NCI-H2107 treated with DMSO at 0.1 percent for 48 hours (cell line): ENCODE measurements around the gene CCDC148.
"Not testable (repeated sequence)": the region's sequence is repeated elsewhere in the genome, so short reads cannot be mapped to it uniquely, and the experiment has no call there.

Experiments
- DNase-seq: peaks from one replicate; lab custom pipeline; 2025; ENCODE audit not compliant: unreplicated experiment; lab: John Stamatoyannopoulos, UW

The CCDC148 gene

GRCh38 chr2:158300394-158300793 is 156.2 kb downstream of the CCDC148 start:
- no peak for DNase-seq

DNA sequence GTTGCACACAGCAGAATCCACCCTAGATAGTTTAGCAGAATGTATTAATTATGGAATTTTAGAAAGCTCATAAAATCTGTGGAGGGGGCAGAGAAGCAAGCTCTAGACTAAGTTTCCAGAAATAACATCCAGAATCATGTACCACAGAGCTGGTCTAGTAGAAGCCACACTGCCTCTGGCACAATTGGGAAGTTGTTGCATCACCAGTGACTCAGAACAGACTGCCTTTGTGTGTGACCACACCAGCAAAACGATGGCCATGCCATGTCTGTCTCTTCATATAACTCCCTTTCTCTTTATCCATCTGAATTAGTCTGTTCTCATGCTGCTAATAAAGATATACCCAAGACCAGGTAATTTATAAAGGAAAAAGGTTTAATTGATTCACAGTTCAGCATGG is 158.9 kb downstream of the CCDC148 start:
- DNase-seq: no peak

GRCh38 chr2:158297120-158297519 is 159.4 kb downstream of the CCDC148 start:
- DNase-seq: no peak

DNA sequence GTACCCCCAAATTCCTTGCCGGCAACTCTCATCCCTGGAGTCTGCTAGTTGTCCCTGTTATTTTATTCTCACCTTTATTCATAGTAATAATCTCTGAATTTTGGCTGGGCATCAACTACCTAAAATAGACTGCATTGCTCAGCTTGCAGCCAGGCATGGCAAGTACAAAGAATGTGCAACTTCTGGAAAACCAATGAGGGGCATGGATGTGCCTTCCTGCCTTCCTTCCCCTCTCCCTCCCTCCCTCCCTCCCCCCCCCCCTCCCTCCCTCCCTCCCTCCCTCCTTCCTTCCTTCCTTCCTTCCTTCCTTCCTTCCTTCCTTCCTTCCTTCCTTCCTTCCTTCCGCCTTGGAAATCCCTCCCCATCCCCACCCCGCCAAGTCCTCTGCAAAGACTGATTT is 162.8 kb downstream of the CCDC148 start:
- no peak for DNase-seq

DNA sequence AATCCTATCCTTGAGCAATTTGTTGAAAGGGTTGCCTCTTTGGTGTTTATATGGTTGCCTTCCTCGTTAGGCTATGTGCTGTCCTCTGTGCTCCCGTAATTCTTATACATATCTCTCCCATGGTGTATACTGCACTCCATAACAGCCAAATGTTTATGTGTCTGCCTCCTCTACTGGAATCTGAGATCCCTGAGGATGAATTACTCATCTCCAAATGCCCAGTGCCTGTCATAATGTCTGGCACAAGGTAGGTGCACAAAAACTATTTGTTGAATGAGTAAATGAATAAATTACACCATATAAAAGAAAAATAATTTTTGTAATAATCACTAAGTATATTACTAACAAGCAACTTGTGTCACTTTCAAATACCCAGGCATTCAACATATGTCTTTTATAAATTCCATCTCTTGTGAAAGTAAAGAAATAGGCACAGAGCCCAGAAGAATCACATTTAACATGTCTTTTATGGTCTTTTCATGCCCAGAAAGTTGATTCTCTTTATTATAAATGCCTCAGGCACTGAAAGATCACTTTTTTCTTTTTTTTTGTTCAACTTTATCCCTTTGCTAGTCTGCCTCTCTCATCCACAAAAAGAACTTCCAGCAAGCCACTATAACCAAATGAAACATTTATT is 164.9 kb downstream of the CCDC148 start:
- no peak for DNase-seq

DNA sequence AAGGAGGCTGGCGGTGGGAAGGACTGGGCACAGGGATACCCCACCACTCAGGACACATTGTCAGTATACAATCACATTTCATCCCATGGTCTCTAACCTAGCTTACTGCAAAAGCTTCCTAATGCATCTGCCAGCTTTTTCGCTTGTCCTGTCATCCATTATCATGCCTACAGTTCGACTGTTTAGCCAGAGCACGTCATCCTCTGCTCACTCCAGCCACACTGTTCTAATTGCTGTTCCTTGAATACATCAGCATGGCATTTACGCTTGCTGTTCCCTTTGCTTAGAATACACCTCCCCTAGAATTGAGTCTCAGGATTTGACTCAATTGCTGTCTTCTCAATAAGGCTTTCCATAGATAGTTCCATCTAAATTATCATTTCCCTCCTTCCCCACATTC is 166.3 kb downstream of the CCDC148 start:
- no peak for DNase-seq

DNA sequence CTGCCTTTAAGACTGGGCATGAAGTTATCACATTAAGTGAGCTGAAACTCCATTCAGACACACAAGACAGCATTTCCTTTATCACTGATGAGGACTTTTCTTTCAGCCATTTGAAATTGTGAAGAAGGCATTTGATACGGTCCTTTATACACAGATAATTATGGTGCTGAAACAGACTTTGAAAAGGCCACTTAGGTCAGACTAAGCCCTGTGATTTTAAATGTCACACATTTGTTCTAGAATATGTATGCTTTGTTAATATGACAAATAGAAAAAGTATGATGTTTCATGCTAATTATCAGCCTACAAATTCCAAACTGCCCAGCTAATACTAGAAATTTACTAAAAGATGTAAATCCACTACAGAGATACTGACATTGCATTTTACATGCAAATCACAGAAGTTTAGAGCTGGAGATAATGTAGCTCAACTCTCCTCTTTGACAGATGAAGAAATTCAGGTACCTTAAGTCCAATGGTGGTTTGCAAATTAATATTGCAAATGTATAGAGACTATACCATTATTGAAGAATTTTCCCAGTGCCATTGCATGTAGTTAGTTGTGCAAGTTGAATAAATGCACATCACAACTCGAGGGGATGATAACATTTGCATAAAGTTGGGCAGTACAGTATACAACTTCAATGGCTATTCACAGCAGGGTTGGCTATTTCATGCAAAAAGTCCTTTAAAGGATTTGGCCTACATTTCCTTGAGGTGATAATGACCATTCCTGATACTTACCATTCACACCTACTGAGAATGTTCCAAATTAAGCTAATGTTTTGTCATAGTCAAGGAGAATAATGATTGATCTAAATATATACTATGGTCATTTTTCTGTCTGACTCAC is 179.7 kb downstream of the CCDC148 start:
- DNase-seq: no peak

GRCh38 chr2:158273791-158274190 is 182.8 kb downstream of the CCDC148 start:
- no peak for DNase-seq

DNA sequence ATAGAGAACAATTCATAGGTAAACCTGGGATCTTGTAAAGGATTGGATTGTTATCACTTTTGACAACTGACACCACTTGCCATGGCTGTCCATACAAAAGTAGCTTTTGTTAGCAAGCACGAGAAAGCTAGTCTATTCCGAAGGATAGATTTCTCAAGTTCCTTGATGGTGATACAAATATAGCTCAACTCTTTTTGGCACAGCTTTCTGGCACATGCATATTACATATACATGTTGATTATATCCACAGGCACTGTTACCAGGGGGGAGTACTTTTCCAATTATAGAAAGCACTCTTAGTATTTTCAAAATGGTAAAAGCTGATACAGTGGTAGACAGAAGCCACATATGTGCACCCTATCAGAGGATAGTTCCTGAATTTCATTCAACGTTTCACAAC is 186.0 kb downstream of the CCDC148 start:
- DNase-seq: no peak

GRCh38 chr2:158269143-158269542 is 187.4 kb downstream of the CCDC148 start:
- DNase-seq: peak; percentile 12

GRCh38 chr2:158266111-158266510 is 190.4 kb downstream of the CCDC148 start:
- DNase-seq: no peak

- peak; percentile 23 for DNase-seq
Measured at GRCh38 chr2:158255257-158255656, 201.3 kb downstream of the CCDC148 start.

GRCh38 chr2:158253170-158253569 is 203.4 kb downstream of the CCDC148 start:
- DNase-seq: no peak

DNA sequence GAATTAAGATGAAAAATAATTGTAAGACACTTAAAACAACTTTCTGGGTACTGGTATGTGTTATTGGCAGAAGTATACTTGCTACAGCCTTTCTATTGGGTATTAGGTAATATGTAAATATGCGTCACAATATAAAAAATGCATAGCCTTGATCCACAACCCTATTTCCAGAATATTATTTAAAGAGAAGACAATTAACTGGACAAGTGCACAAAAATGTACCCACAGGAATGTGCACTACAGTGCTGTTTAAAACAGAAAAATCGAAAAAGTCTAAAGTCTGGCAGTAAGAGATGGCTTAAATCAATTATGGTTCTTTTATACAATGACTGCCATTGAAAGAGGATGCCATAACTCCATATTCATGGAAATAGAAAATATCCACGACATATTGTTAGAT is 205.2 kb downstream of the CCDC148 start:
- DNase-seq: no peak

DNA sequence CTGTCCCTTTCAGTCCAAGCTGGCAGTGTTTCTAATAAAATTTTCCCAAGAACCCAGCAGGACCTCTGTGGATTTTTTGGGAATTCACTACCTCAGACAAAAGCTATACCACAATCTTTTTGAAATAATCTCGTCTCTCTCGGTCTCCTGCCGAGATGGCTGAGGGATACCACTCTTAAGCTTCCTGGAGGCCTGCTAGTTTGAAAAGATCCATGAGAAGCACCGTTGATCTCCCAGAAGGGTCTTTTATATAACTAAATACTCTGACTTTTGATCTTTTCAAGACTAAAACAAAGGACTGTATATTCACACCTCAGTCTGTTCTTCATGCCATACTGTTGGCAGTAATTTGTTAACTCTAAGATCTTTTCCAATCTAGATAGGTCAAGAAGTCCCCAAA is 213.2 kb downstream of the CCDC148 start:
- no peak for DNase-seq

DNA sequence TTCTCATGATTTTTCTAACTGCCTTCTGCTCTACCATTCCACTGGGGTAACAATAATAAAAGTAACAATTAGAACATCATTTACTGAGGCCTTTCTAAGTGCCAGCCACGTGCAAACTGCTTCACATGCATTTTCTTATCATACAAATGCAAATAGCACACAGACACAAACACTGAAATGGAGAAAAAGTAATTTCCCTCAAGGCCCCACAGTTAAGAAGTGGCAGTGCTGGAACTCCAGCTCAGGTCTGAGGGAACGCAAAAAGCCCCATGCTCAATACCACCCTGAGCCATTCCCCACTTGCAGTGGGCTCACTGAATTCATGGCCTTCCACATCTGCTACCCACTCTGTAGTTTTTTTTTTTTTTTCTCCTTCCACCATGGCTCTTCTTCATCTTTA is 214.3 kb downstream of the CCDC148 start:
- DNase-seq: no peak

GRCh38 chr2:158240975-158241374 is 215.6 kb downstream of the CCDC148 start:
- no peak for DNase-seq

- no peak for DNase-seq
Measured at GRCh38 chr2:158239271-158239670, 217.3 kb downstream of the CCDC148 start.

DNA sequence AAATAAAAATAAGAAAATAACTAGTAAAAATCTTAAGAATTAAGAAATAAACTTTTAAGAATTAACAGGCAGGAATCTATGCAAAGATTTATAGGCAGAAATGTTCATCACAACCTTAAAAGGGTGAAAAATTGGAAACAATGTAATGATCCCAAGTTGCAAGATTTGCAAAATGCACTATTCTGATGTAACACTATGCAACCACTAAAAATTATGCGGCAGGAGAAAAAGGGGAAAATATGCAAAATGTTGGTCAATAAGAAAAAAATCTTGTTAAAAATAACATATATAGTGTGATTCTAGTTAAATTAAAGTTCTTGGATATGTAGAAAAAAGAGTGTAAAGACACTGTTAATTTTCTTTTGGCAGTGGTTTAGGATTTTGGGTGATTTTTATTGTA is 222.1 kb downstream of the CCDC148 start:
- no peak for DNase-seq

GRCh38 chr2:158232476-158232875 is 224.1 kb downstream of the CCDC148 start:
- DNase-seq: no peak

DNA sequence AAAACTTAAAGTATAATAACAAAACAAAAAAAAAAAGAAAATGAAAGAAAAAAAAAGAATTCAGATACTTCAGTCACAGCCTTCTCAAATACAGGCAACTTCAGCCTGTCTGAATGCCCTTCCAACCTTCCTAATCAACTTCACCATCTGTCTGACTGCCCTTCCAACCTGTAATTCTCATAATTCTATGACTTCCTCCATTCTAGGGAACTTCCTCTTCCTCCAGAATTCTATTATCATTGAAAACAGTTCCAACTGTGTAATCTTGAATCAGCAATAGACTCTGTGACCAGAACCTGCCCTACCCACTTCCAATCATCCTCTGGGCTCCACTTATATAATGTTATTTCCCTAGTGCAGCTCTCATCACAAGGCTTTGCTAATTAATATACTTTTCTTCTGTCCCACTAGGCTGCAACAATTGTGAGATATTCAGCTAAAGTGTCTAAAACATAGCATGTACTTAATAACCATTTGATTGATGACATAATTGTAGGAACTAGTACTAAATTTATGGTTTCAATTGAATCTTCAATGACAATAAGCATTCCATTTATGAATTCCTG is 227.5 kb downstream of the CCDC148 start:
- no peak for DNase-seq

DNA sequence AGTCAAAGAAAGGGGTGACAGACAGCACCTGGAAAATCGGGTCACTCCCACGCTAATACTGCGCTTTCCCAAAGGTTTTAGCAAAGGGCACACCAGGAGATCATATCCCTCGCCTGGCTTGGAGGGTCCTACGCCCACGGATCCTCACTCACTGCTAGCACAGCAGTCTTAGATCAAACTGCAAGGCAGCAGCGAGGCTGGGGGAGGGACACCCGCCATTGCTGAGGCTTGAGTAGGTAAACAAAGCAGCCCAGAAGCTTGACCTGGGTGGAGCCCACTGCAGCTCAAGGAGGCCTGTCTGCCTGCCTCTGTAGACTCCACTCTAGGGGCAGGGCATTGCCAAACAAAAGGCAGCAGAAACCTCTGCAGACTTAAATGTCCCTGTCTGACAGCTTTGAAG is 233.5 kb downstream of the CCDC148 start:
- not testable (repeated sequence) for DNase-seq
